Testis (tissue), 5 donors: ENCODE data around the gene CNGA3. TPM values are rescaled to one million over a fixed set of nuclear protein-coding genes. Genes with fewer than 3 reads are reported as not detected.
A peak's percentile ranks its signal among the peaks of the same experiment; 100 is the strongest.

Experiments
- DNase-seq: peaks from one replicate; pipeline ENCODE4 v3.0.0-alpha.2; 2019
- H3K27ac ChIP-seq, 2 donors: fragments of 200-600 bp; sonication (generic); one replicate each; pipeline ENCODE4 v1.5.1; 2019
- H3K27me3 ChIP-seq: fragments of 200-600 bp; sonication (generic); one replicate; pipeline ENCODE4 v1.5.1; 2019
- H3K36me3 ChIP-seq: fragments of 200-600 bp; sonication (generic); one replicate; pipeline ENCODE4 v1.5.1; 2017; ENCODE audit warnings: low read depth; ENCODE audit errors: missing control alignments
- H3K4me1 ChIP-seq: fragments of 200-600 bp; sonication (generic); one replicate; pipeline ENCODE4 v1.5.1; 2019
- H3K4me3 ChIP-seq, 2 donors: fragments of 200-600 bp; sonication (generic); one replicate each; pipeline ENCODE4 v1.5.1; 2017 to 2019
- H3K9me3 ChIP-seq: fragments of 200-600 bp; sonication (generic); one replicate; pipeline ENCODE4 v1.5.1; 2017
- CTCF ChIP-seq, 3 experiments: fragments of 450-650 bp in 2 of 3; fragments of 200-600 bp in 1 of 3; sonication (generic) in 1 of 3; IDR thresholded peaks; one replicate each; pipeline ENCODE4 v1.5.1; 2016 to 2019; ENCODE audit warnings: antibody characterized with exemption in 3 of 3, mild to moderate bottlenecking in 2 of 3, moderate library complexity in 1 of 3
- POLR2A ChIP-seq: fragments of 450-650 bp; IDR thresholded peaks from one replicate; pipeline ENCODE4 v1.6.1; 2017; ENCODE audit warnings: antibody characterized with exemption, mild to moderate bottlenecking, moderate library complexity
- WGBS, 2 donors: methylation state at CpG; one replicate each; pipeline ENCODE4 v1.1.5; 2018; 5-methylcytosine and 5-hydroxymethylcytosine counted together
- intact Hi-C: fragments of 100-400 bp; cut with DNase I; formaldehyde crosslinking; loops from one replicate; pipeline ENCODE4 v1.15.1; 2023; ENCODE audit warnings: low total_unique reads
- long read RNA-seq, 2 donors: transcript quantifications; one replicate each; lab custom pipeline, GENCODE V29; 2026
- polyA plus RNA-seq: library from polyadenylated mRNA; stranded (reverse); fragments of 350-450 nt; fragmentation: Illumina TruSeq; extraction: RNeasy Lipid Tissue Mini Kit (QIAGEN cat#74804); gene quantifications from one replicate; pipeline ENCODE4 v1.2.3, GENCODE V29; 2014; ENCODE audit warnings: low read depth, low replicate concordance; ENCODE audit not compliant: insufficient read depth
- total RNA-seq, 2 donors: library from RNA; depleted of rRNA; stranded (reverse); fragments of >200 nt; gene quantifications; one replicate each; pipeline ENCODE4 v1.2.3, GENCODE V29; 2016

Gene CNGA3
- 1 to 10 TPM in 1 of 2 donors, under 1 TPM in 1; 0.63 to 1.1 TPM for total RNA-seq
- polyA plus RNA-seq, result 1.5 TPM
- long read RNA-seq, donor 1, result 0 reads
- long read RNA-seq, donor 2, result 0 reads

GRCh38 chr2:98346311-98347236, at the start of gene CNGA3:
CNGA3 (plus strand) TSS chr2:98346456; CDS start chr2:98369976, 23,520 bp downstream.
- Histone ChIP-seq H3K27me3 (no peaks in the 10 kb centered on the region), H3K4me1 (peaks cover 6% of the 10 kb centered on the region), H3K27ac (no peak within 1 kb of the TSS), H3K36me3 (no peaks in the 10 kb centered on the region), H3K4me3 (peak within 1 kb of the TSS; percentile 4 to 21), H3K9me3 (no peaks in the 10 kb centered on the region)
- intact Hi-C loops, result no loop called here
- peak; percentile 38 for DNase-seq
- no peak for TF ChIP-seq POLR2A
- no peak for TF ChIP-seq CTCF (IDR thresholded peaks at IDR 0.05)
- 1 to 2% methylated on average over 20 to 72 of the region's 72 CpGs for WGBS, 2 donors

- H3K4me3 ChIP-seq, result no peak overlapping the region
- 74 to 78% methylated on average over 12 of the region's 12 CpGs for WGBS, 2 donors
- H3K9me3 ChIP-seq, result no peaks in the 10 kb centered on the region
- no peaks in the 10 kb centered on the region for H3K36me3 ChIP-seq
- no peaks in the 10 kb centered on the region for H3K27me3 ChIP-seq
- TF ChIP-seq POLR2A, result no peak
- TF ChIP-seq CTCF (IDR thresholded peaks at IDR 0.05), result peak in 1 of 3 experiments; percentile 12
- intact Hi-C loops, result no loop called here
- H3K27ac ChIP-seq, result no peak overlapping the region
- no peaks in the 10 kb centered on the region for H3K4me1 ChIP-seq
- DNase-seq, result no peak
These were observed 48.2 kb upstream of the CNGA3 start for GRCh38 chr2:98297817-98298682.

GRCh38 chr2:98298683-98299164, 47.5 kb upstream of the CNGA3 start:
- H3K27me3 ChIP-seq, result no peaks in the 10 kb centered on the region
- no peak for TF ChIP-seq CTCF (IDR thresholded peaks at IDR 0.05)
- TF ChIP-seq POLR2A, result no peak
- H3K36me3 ChIP-seq, result no peaks in the 10 kb centered on the region
- no peak overlapping the region for H3K4me3 ChIP-seq
- no peak overlapping the region for H3K27ac ChIP-seq
- no peaks in the 10 kb centered on the region for H3K9me3 ChIP-seq
- no peak for DNase-seq
- intact Hi-C loops, result no loop called here
- no peaks in the 10 kb centered on the region for H3K4me1 ChIP-seq
- WGBS, 2 donors, result 29 to 45% methylated on average over 6 of the region's 6 CpGs

- Histone ChIP-seq H3K4me1 (no peaks in the 10 kb centered on the region), H3K27ac (no peak overlapping the region), H3K36me3 (no peaks in the 10 kb centered on the region), H3K9me3 (no peaks in the 10 kb centered on the region), H3K4me3 (no peak overlapping the region), H3K27me3 (no peaks in the 10 kb centered on the region)
- intact Hi-C loops, result no loop called here
- DNase-seq, result no peak
- TF ChIP-seq POLR2A (no peak), CTCF (IDR thresholded peaks at IDR 0.05) (no peak)
- WGBS, 2 donors, result 69 to 73% methylated on average over 8 of the region's 8 CpGs
These were observed 46.9 kb upstream of the CNGA3 start for GRCh38 chr2:98299211-98299905.
